ENCODE data around the gene CCDC15. TPM values are rescaled to one million over a fixed set of nuclear protein-coding genes. Genes with fewer than 3 reads are reported as not detected.

CCDC15 gene
- total and polyA plus RNA-seq, 2 experiments from 2014 or later = 2.2 TPM

GRCh38 chr11:125056931-125057692 is 103.1 kb downstream of the CCDC15 start:
- no peak for DNase-seq (ENCODE audit: low read depth in 1 of 2, low spot score in 1 of 2)
- no peak for TF ChIP-seq CTCF (IDR thresholded peaks at IDR 0.05; ENCODE audit: low read depth, low read length)
- H3K4me3 ChIP-seq = no peak overlapping the region
- H3K27me3 ChIP-seq = peaks cover 23% of the 10 kb centered on the region
- no peaks in the 10 kb centered on the region for H3K4me1 ChIP-seq (ENCODE audit: low read depth)
- H3K9me3 ChIP-seq (ENCODE audit: low read depth) = no peaks in the 10 kb centered on the region
- no peaks in the 10 kb centered on the region for H3K36me3 ChIP-seq
- H3K27ac ChIP-seq = no peak overlapping the region

- H3K27me3 ChIP-seq = peaks cover 28% of the 10 kb centered on the region
- H3K4me3 ChIP-seq = no peak overlapping the region
- H3K9me3 ChIP-seq (ENCODE audit: low read depth) = no peaks in the 10 kb centered on the region
- no peaks in the 10 kb centered on the region for H3K4me1 ChIP-seq (ENCODE audit: low read depth)
- no peak for TF ChIP-seq CTCF (IDR thresholded peaks at IDR 0.05; ENCODE audit: low read depth, low read length)
- no peaks in the 10 kb centered on the region for H3K36me3 ChIP-seq
- no peak overlapping the region for H3K27ac ChIP-seq
- DNase-seq (ENCODE audit: low read depth in 1 of 2, low spot score in 1 of 2) = no peak
Measured at GRCh38 chr11:125057693-125058016, 103.7 kb downstream of the CCDC15 start.

DNA sequence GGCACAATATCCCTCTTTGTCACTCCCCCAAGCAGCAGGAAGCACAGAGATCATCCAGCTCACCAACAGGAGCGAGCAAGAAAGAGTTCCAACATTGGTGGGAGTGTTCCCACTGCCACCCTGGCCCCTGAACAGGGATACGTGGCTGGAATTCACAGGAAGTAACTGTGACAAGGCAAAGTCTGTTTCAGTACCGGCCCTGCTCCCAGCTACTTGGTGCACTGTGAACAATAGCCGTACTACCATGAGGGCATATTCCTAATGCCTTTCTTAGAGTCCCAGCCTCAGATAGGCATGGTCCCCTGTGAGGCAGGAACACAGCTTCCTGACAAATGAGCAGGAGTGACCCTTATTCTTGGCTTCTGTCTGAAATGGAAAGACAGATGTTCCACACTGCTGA is 107.3 kb downstream of the CCDC15 start:
- no peak for TF ChIP-seq CTCF (IDR thresholded peaks at IDR 0.05; ENCODE audit: low read depth, low read length)
- no peak overlapping the region for H3K4me3 ChIP-seq
- no peaks in the 10 kb centered on the region for H3K4me1 ChIP-seq (ENCODE audit: low read depth)
- H3K27me3 ChIP-seq = peaks cover 65% of the 10 kb centered on the region
- no peak overlapping the region for H3K27ac ChIP-seq
- H3K36me3 ChIP-seq = no peaks in the 10 kb centered on the region
- H3K9me3 ChIP-seq (ENCODE audit: low read depth) = no peaks in the 10 kb centered on the region
- DNase-seq (ENCODE audit: low read depth in 1 of 2, low spot score in 1 of 2) = no peak

- H3K4me1 ChIP-seq (ENCODE audit: low read depth) = no peaks in the 10 kb centered on the region
- no peaks in the 10 kb centered on the region for H3K36me3 ChIP-seq
- H3K4me3 ChIP-seq = peak overlapping the region; percentile 41
- H3K9me3 ChIP-seq (ENCODE audit: low read depth) = no peaks in the 10 kb centered on the region
- H3K27ac ChIP-seq = no peak overlapping the region
- peak in 1 of 2 donors; percentile 11 for DNase-seq (ENCODE audit: low read depth in 1 of 2, low spot score in 1 of 2)
- TF ChIP-seq CTCF (IDR thresholded peaks at IDR 0.05; ENCODE audit: low read depth, low read length) = no peak
- H3K27me3 ChIP-seq = peaks cover 65% of the 10 kb centered on the region
Measured at GRCh38 chr11:125062218-125062930, 108.4 kb downstream of the CCDC15 start.

DNA sequence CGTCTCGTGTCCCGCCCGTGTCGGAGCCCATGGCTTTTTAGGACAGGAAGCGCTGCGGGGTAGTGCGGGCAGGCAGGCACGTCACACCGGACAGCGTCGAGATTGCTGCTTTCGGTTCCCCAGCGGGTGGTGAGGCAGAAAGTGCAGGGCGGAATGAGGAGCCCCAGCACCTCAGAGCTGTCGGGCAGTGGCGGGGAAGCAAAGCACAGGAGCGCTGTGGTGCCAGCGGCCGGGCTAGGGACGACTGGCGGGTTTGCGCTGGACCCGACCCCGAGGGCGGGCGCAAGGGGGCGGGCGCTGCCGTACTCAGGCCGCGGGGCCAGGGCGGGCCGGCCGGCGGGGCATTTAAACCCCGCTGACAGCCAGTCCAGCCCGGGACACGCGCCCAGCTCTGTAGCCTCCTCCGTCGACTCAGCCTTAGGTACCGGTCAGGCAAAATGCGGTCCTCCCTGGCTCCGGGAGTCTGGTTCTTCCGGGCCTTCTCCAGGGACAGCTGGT is 109.0 kb downstream of the CCDC15 start, which contains the start of gene SLC37A2:
Gene SLC37A2, plus strand, starts transcription at position 375 of the 498 bp plus-strand sequence. Its CDS starts 63 bp downstream, at position 438.
- peak; percentile 68 to 83 for DNase-seq (ENCODE audit: low read depth in 1 of 2, low spot score in 1 of 2)
- no peaks in the 10 kb centered on the region for H3K9me3 ChIP-seq (ENCODE audit: low read depth)
- no peaks in the 10 kb centered on the region for H3K4me1 ChIP-seq (ENCODE audit: low read depth)
- peak within 1 kb of the TSS; percentile 41 for H3K4me3 ChIP-seq
- no peak within 1 kb of the TSS for H3K27ac ChIP-seq
- peak; percentile 18 for TF ChIP-seq CTCF (IDR thresholded peaks at IDR 0.05; ENCODE audit: low read depth, low read length)
- no peaks in the 10 kb centered on the region for H3K36me3 ChIP-seq
- peaks cover 65% of the 10 kb centered on the region for H3K27me3 ChIP-seq

All from cardiac muscle cell (in vitro differentiated cells and primary cell).